Right lung (tissue), 10 donors: Measurements from ENCODE around the gene FAHD2B. TPM values are rescaled to one million over a fixed set of nuclear protein-coding genes. Genes with fewer than 3 reads are reported as not detected.
"Not testable (repeated sequence)": the region's sequence is repeated elsewhere in the genome, so short reads cannot be mapped to it uniquely, and the experiment has no call there.

Experiments used
- DNase-seq, 2 donors: peaks; one replicate each; pipeline ENCODE4 v3.0.0-alpha.2; 2013
- long read RNA-seq, 8 donors: transcript quantifications; one replicate each; lab custom pipeline, GENCODE V29; 2026
- polyA plus RNA-seq, 5 donors: library from polyadenylated mRNA; unstranded; fragments of 120-200 nt; gene quantifications; one replicate each; pipeline versions ENCODE4 v1.2.1 to v1.2.3, GENCODE V29; 2013; ENCODE audit warnings: inconsistent platforms in 1 of 5, low replicate concordance in 1 of 5; ENCODE audit not compliant: insufficient read length in 5 of 5, insufficient read depth in 1 of 5

The FAHD2B gene, protein sequence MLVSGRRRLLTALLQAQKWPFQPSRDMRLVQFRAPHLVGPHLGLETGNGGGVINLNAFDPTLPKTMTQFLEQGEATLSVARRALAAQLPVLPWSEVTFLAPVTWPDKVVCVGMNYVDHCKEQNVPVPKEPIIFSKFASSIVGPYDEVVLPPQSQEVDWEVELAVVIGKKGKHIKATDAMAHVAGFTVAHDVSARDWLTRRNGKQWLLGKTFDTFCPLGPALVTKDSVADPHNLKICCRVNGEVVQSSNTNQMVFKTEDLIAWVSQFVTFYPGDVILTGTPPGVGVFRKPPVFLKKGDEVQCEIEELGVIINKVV
- 10 to 100 TPM; 25.7 to 31.8 (median 27.6) TPM for polyA plus RNA-seq
- long read RNA-seq, donor 1, partial matches to known transcripts, result 0 of 7 reads
- long read RNA-seq, donor 1, other reads (novel, unspliced or antisense), result 0 of 7 reads
- long read RNA-seq, donor 2, partial matches to known transcripts, result 0 of 4 reads
- long read RNA-seq, donor 2, other reads (novel, unspliced or antisense), result 0 of 4 reads
- long read RNA-seq, donor 3, partial matches to known transcripts, result 0 of 5 reads
- long read RNA-seq, donor 3, other reads (novel, unspliced or antisense), result 0 of 5 reads
- long read RNA-seq, donor 4, partial matches to known transcripts, result 0 of 3 reads
- long read RNA-seq, donor 4, other reads (novel, unspliced or antisense), result 0 of 3 reads
- long read RNA-seq, donor 5, transcript FAHD2B-202 (9 exons, 1,388 nt), result major isoform, 5 of 8 reads
- long read RNA-seq, donor 5, partial matches to known transcripts, result 0 of 8 reads
- long read RNA-seq, donor 5, other reads (novel, unspliced or antisense), result 0 of 8 reads
- long read RNA-seq, donor 6, partial matches to known transcripts, result 26 of 40 reads
- long read RNA-seq, donor 6, other reads (novel, unspliced or antisense), result 6 of 40 reads
- long read RNA-seq, donor 7, partial matches to known transcripts, result 32 of 42 reads
- long read RNA-seq, donor 7, other reads (novel, unspliced or antisense), result 5 of 42 reads
- long read RNA-seq, donor 8, partial matches to known transcripts, result 19 of 22 reads
- long read RNA-seq, donor 8, other reads (novel, unspliced or antisense), result 0 of 22 reads

DNA sequence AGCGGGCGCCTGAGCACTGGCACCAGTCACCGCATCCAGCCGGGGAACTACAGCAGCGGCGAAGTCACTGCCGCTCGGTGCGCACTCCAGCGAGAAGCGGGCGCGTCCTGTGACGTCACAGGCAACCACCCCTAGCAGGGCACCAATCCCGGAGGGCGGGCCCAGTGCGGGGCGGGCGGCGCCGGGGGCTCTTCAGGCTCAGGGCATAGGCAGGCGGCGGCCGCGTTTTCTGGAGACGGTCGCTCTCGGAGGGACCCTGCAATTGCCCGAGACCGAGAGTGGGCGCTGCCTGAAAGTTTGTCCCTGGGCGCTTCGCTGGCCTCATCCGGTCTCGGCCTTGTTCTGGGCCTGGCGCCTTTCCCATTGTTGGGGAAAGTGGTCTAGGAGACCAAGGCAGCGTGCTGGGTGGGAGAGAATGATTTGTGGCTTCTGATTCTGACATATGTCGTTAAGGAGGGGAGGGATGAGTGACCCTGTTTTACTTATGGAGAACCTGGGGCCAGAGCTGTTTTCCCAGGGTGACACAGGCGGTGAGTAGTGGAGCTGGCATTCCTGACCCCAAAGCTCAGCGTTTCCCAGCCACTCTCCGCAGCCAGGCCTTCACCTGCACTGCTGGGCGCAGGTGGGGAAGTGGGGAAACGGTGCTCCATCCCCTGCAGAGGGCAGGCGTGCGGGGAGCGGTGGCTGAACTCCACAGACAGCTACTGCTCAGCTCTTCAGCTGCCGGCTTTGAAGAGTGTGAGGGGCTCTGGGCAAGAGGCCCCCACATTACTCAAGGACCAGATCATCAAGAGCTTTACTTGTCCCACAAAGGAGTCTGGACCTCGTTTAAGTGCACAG, at the start of gene FAHD2B:
FAHD2B (minus strand) TSS at position 111 of the 840 bp plus-strand sequence. CDS start 3,176 bp downstream, outside the sequence.
- peak; percentile 74 for DNase-seq

DNA sequence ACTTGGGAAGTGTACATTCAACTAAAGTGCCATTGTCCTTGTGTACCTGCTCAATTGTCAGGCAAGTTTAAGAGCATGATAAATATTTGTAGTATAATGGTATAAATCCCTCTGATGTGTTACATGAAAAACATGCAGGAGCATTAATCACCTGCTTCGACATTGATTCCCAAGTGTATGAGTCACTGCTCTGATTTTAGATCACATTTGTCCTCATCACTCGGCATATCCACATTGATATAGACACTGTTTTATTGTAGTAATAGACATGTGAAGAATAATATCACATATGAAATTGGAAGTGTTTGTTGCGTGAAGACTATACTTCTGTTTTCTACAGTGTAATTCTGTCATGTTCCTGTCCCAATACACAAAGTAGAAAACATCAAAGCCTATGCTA, 49.3 kb upstream of the FAHD2B start:
- DNase-seq, result not testable (repeated sequence)

GRCh38 chr2:97129090-97129489, 34.4 kb upstream of the FAHD2B start:
- not testable (repeated sequence) for DNase-seq

DNA sequence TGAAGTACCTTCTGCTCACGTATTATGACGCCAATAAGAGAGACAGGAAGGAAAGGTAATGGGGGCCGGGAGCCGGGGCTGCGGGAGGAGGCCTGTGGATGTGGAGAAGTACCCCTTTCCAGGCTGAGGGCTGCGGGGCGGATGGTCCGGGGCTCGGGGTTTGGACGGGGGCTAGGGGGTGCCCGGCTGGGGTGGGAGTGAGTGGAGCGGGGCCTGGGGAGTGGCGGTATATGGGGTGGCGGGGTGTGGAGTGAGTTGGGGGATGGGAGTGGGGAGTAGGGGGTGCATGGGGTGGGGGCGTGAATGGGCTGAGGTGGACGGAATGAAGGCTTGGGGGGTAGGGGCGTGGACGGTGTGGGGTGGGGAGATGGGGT, 19.2 kb upstream of the FAHD2B start:
- not testable (repeated sequence) for DNase-seq

GRCh38 chr2:97113050-97113881, 18.6 kb upstream of the FAHD2B start, which contains the start of gene ANKRD36:
ANKRD36 (plus strand) TSS chr2:97113153; CDS start chr2:97113740, 587 bp downstream.
- peak; percentile 82 to 85 for DNase-seq

- DNase-seq, result peak; percentile 36 to 45
Measured at GRCh38 chr2:97112320-97113049, 17.8 kb upstream of the FAHD2B start.

- DNase-seq, result not testable (repeated sequence)
Measured at GRCh38 chr2:97111246-97111645, 16.6 kb upstream of the FAHD2B start.

DNA sequence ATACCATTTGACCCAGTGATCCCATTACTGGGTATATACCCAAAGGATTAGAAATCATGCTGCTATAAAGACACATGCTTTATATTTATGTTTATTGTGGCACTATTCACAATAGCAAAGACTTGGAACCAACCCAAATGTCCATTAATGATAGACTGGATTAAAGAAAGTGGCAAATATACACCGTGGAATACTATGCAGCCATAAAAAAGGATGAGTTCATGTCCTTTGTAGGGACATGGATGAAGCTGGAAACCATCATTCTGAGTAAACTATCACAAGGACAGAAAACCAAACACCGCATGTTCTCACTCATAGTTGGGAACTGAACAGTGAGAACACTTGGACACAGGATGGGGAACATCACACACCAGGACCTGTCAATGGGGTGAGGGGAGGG, 12.2 kb upstream of the FAHD2B start:
- DNase-seq, result not testable (repeated sequence)

DNA sequence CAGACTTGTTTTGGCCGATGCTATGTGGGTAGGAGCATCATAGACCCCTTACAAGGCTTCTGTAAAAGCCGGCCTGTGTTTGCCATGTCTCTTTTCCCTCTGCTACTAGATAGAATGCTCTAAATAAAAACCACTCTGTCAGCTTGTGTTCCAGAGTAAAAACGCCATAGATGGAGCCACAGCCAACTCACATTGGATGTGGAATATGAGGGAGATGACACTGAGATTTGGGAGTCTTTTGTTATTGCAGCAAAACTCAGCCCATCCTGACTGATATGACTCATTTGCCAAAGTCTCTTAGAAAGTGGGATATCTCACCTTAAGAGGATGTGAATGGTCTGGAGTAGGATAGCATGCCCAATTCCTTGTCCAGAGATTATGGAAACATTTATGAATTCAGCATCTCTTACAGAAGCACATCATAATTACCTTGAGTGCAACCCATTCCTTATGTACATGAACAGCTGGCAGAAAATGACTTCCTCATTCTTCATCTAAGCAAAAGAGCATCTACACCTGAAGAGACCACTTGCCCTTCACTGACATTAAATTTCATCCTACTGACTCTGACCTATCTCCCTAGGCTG, 4.2 kb upstream of the FAHD2B start:
- not testable (repeated sequence) for DNase-seq

GRCh38 chr2:97095661-97096060, 979 bp upstream of the FAHD2B start:
- DNase-seq, result no peak

GRCh38 chr2:97093983-97094771, 505 bp downstream of the FAHD2B start:
- not testable (repeated sequence) for DNase-seq

- DNase-seq, result not testable (repeated sequence)
Measured at GRCh38 chr2:97092946-97093345, 1.7 kb downstream of the FAHD2B start.

DNA sequence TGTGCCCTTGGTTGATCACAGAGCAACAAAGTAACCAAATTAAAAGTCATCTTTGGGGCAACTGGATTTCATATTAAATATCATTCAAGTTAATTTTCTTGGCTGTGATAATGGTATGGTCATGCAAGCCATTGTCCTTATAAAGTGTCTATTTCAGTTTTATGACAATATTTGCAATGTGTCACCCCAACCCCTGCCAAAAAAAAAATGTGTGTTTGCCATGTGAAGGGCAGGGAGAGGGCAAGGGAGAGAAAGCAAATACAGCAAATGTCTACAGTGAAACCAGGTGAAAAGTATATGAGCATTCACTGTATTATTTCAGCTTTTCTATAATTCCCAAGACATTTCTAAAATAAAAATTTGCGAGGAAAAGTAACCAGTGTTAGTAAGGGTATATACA, 6.0 kb downstream of the FAHD2B start:
- not testable (repeated sequence) for DNase-seq

DNA sequence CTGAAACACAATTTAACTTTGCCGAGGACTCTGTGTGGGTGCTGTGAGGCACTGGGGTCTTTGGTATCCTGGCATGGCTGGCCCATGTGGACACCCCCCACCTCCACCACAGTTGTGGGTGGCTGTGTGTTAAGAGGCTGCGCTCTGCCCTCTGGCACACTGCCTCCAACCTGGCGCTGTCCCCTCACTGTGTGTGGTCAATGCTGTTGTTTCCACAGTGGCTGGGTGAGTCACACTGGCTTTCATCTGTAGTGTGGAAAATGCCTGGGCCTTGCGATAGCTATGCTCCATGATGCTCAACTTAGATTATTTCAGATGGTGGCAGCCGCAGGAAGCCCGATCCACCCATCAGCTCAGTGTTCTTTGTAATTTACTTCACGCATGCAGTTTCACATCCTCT, 9.6 kb downstream of the FAHD2B start:
- DNase-seq, result not testable (repeated sequence)

DNA sequence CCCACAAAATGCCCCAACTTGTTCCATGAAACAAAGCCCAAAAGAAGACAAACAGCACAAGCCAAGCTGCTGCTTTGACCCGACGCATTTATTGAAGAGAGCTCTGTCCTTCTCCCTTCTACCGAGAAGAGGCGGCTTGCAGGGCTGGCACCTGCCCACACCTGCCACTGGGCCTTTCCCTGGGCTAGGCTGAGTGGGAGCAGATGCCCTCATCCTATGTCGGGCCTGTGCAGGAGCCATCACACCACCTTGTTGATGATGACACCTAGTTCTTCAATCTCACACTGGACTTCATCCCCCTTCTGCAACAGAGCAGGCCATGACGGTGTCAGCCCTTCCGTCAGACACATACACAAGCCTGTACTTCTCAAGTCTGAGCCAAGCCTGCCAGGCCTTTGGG, 11.2 kb downstream of the FAHD2B start:
- not testable (repeated sequence) for DNase-seq

GRCh38 chr2:97082206-97082605, 12.5 kb downstream of the FAHD2B start:
- DNase-seq, result not testable (repeated sequence)

- not testable (repeated sequence) for DNase-seq
Measured at GRCh38 chr2:97080855-97081254, 13.8 kb downstream of the FAHD2B start.

GRCh38 chr2:97077213-97077612, 17.5 kb downstream of the FAHD2B start:
- DNase-seq, result not testable (repeated sequence)
